HepG2 (cell line): ENCODE results near the gene HOXB2. TPM values are rescaled to one million over a fixed set of nuclear protein-coding genes. Genes with fewer than 3 reads are reported as not detected.

Experiments used
- ATAC-seq: fragments of 200-7000 bp; cut with Tn5 transposase; 3 replicates; pipeline ENCODE4 v1.9.1; 2020; ENCODE audit warnings: mild to moderate bottlenecking, moderate library complexity
- BruUV-seq: library from RNA; stranded (reverse); fragments of 400-500 nt; replicated peaks from 2 replicates; lab custom pipeline; 2021; lab: Mats Ljungman, UMichigan
- CTCF ChIA-PET: fragments of 300-600 bp; formaldehyde crosslinking; extraction: SDS; loops from one replicate; lab custom pipeline; 2021; ENCODE audit warnings: low total read pairs, inconsistent platforms, low intra/inter-chr PET ratio; lab: Yijun Ruan, JAX
- POLR2A ChIA-PET: fragments of 350-600 bp; sonication (Branson Sonifier 250); formaldehyde crosslinking; loops from one replicate; lab custom pipeline; 2020; ENCODE audit warnings: antibody characterized with exemption, inconsistent platforms; lab: Yijun Ruan, JAX
- DNase-seq: peaks from one replicate; pipeline ENCODE4 v3.0.0-alpha.2; 2015; ENCODE audit warnings: low spot score
- FAIRE-seq: peaks from 3 replicates; lab custom pipeline; 2011; peaks lifted over from hg19 to GRCh38; lab: Jason Lieb, UNC
- H2AFZ ChIP-seq: one replicate; pipeline ENCODE4 v1.6.1; 2011; ENCODE audit warnings: low read length, inconsistent platforms
- H3K27ac ChIP-seq: fragments of 300-600 bp; 3 replicates; pipeline ENCODE4 v1.8.0; 2011; ENCODE audit warnings: mixed run types, mild to moderate bottlenecking, mixed read lengths, low read length, inconsistent platforms; ENCODE audit not compliant: insufficient read depth; ENCODE audit errors: extremely low read length
- H3K27me3 ChIP-seq, 2 experiments: fragments of 200-600 bp in 1 of 2; 2 replicates in 1 of 2; 3 replicates in 1 of 2; pipeline versions ENCODE4 v1.6.0 to v1.8.0; 2011; ENCODE audit warnings: low read length in 2 of 2, mild to moderate bottlenecking in 2 of 2, moderate library complexity in 2 of 2, inconsistent platforms in 1 of 2; ENCODE audit not compliant: insufficient read depth in 2 of 2, control insufficient read depth in 1 of 2
- H3K36me3 ChIP-seq, 2 experiments: fragments of 200-600 bp in 1 of 2; replicated peaks in 1 of 2; 2 replicates in 1 of 2; 3 replicates in 1 of 2; pipeline versions ENCODE4 v1.5.1 to v1.8.0; 2011; ENCODE audit warnings: low read length in 2 of 2, inconsistent platforms in 1 of 2; ENCODE audit not compliant: insufficient read depth in 2 of 2, control insufficient read depth in 1 of 2
- H3K4me1 ChIP-seq: 2 replicates; pipeline ENCODE4 v1.5.1; 2012; ENCODE audit warnings: low read length, inconsistent platforms; ENCODE audit not compliant: insufficient read depth
- H3K4me2 ChIP-seq: 2 replicates; pipeline ENCODE4 v1.6.0; 2011; ENCODE audit warnings: low read depth, low read length, inconsistent platforms
- H3K4me3 ChIP-seq, 3 experiments: fragments of 200-600 bp in 1 of 3; sonication (generic), shearing (Covaris generic) in 1 of 3; replicated peaks in 1 of 3; 2 replicates each; pipeline ENCODE4 v1.5.1; 2011 to 2016; ENCODE audit warnings: low read length in 3 of 3, inconsistent platforms in 2 of 3, low read depth in 2 of 3, mild to moderate bottlenecking in 2 of 3, control low read depth in 1 of 3, mixed read lengths in 1 of 3; ENCODE audit not compliant: insufficient read depth in 1 of 3
- H3K79me2 ChIP-seq: one replicate; pipeline ENCODE4 v1.6.1; 2011; ENCODE audit warnings: low read length, inconsistent platforms; ENCODE audit not compliant: insufficient read depth
- H3K9ac ChIP-seq: 2 replicates; pipeline ENCODE4 v1.6.0; 2011; ENCODE audit warnings: mild to moderate bottlenecking, low read depth, low read length, inconsistent platforms; ENCODE audit not compliant: insufficient read depth
- H3K9me3 ChIP-seq: 2 replicates; pipeline ENCODE4 v1.5.1; 2012; ENCODE audit warnings: mild to moderate bottlenecking, low read length
- H4K20me1 ChIP-seq: 2 replicates; pipeline ENCODE4 v1.6.0; 2011; ENCODE audit warnings: inconsistent platforms, mild to moderate bottlenecking, low read length, moderate library complexity; ENCODE audit not compliant: insufficient read depth
- ARHGAP35 ChIP-seq: sonication (generic); formaldehyde crosslinking; IDR thresholded peaks from 2 replicates; pipeline ENCODE4 v1.9.0; 2022; ENCODE audit warnings: mild to moderate bottlenecking, inconsistent platforms, moderate library complexity, missing genetic modification reagents, borderline replicate concordance
- CENPT ChIP-seq: sonication (generic); formaldehyde crosslinking; IDR thresholded peaks from 2 replicates; pipeline ENCODE4 v1.8.0; 2022; ENCODE audit warnings: low read depth, mild to moderate bottlenecking, moderate library complexity, missing genetic modification reagents
- CSRNP2 ChIP-seq: sonication (generic); formaldehyde crosslinking; conservative IDR thresholded peaks from 2 replicates; pipeline ENCODE4 v1.8.0; 2022; ENCODE audit warnings: low read depth, missing genetic modification reagents
- HOXA3 ChIP-seq: sonication (generic); formaldehyde crosslinking; IDR thresholded peaks from 2 replicates; pipeline ENCODE4 v1.5.0; 2020; ENCODE audit warnings: missing genetic modification reagents
- HOXA5 ChIP-seq: sonication (generic); formaldehyde crosslinking; IDR thresholded peaks from 2 replicates; pipeline ENCODE4 v1.4.0; 2020; ENCODE audit warnings: missing genetic modification reagents
- KDM1A ChIP-seq: IDR thresholded peaks from 2 replicates; pipeline ENCODE4 v1.6.1; 2016; ENCODE audit warnings: missing compliant biosample characterization
- MEF2D ChIP-seq: sonication (generic); formaldehyde crosslinking; IDR thresholded peaks from 2 replicates; pipeline ENCODE4 v1.5.1; 2020; ENCODE audit warnings: mild to moderate bottlenecking, missing genetic modification reagents
- NR3C1 ChIP-seq: sonication (generic); formaldehyde crosslinking; IDR thresholded peaks from 2 replicates; pipeline ENCODE4 v1.4.0; 2020; ENCODE audit warnings: missing genetic modification reagents
- RCOR2 ChIP-seq: IDR thresholded peaks from 2 replicates; pipeline ENCODE4 v1.6.1; 2016; ENCODE audit warnings: missing biosample characterization, missing genetic modification reagents
- RFXANK ChIP-seq: IDR thresholded peaks from 2 replicates; pipeline ENCODE4 v1.6.1; 2016
- RNF2 ChIP-seq: fragments of 450-650 bp; conservative IDR thresholded peaks from 2 replicates; pipeline ENCODE4 v1.6.1; 2016; ENCODE audit warnings: low read depth
- SP4 ChIP-seq: sonication (generic); formaldehyde crosslinking; IDR thresholded peaks from 2 replicates; pipeline ENCODE4 v1.8.1; 2023; ENCODE audit warnings: mild to moderate bottlenecking, missing genetic modification reagents
- SYNCRIP ChIP-seq: fragments of 200-400 bp; formaldehyde crosslinking; IDR thresholded peaks from 2 replicates; pipeline ENCODE4 v1.6.1; 2018; ENCODE audit warnings: mild to moderate bottlenecking, low read depth, low read length; ENCODE audit not compliant: insufficient read depth
- TEF ChIP-seq: sonication (generic); formaldehyde crosslinking; IDR thresholded peaks from 2 replicates; pipeline ENCODE4 v1.5.0; 2020; ENCODE audit warnings: missing genetic modification reagents
- ZBTB7A ChIP-seq: sonication (generic); formaldehyde crosslinking; IDR thresholded peaks from 2 replicates; pipeline ENCODE4 v1.8.0; 2022; ENCODE audit warnings: mild to moderate bottlenecking, missing genetic modification reagents
- ZNF10 ChIP-seq: sonication (generic); formaldehyde crosslinking; IDR thresholded peaks from 2 replicates; pipeline ENCODE4 v1.4.0; 2020; ENCODE audit warnings: mild to moderate bottlenecking, low read depth, missing genetic modification reagents, borderline replicate concordance
- ZNF33A ChIP-seq: sonication (generic); formaldehyde crosslinking; IDR thresholded peaks from 2 replicates; pipeline ENCODE4 v1.5.1; 2020; ENCODE audit warnings: missing genetic modification reagents, mild to moderate bottlenecking, moderate library complexity, borderline replicate concordance
- ZNF383 ChIP-seq: sonication (generic); formaldehyde crosslinking; IDR thresholded peaks from 2 replicates; pipeline ENCODE4 v1.4.0; 2020; ENCODE audit warnings: missing genetic modification reagents, mild to moderate bottlenecking, borderline replicate concordance
- ZNF510 ChIP-seq: sonication (generic); formaldehyde crosslinking; IDR thresholded peaks from 2 replicates; pipeline ENCODE4 v1.4.0; 2020; ENCODE audit warnings: low read depth, mild to moderate bottlenecking, missing genetic modification reagents
- ZNF513 ChIP-seq: sonication (generic); formaldehyde crosslinking; conservative IDR thresholded peaks from 2 replicates; pipeline ENCODE4 v1.5.0; 2020; ENCODE audit warnings: missing genetic modification reagents
- ZNF556 ChIP-seq: sonication (generic); formaldehyde crosslinking; IDR thresholded peaks from 2 replicates; pipeline ENCODE4 v1.4.0; 2020; ENCODE audit warnings: mild to moderate bottlenecking, missing genetic modification reagents, borderline replicate concordance
- ZNF883 ChIP-seq: sonication (generic); formaldehyde crosslinking; IDR thresholded peaks from 2 replicates; pipeline ENCODE4 v1.5.1; 2020; ENCODE audit warnings: mild to moderate bottlenecking, missing genetic modification reagents; ENCODE audit errors: not compliant biosample characterization
- WGBS: methylation state at CpG from one replicate; pipeline ENCODE4 v1.1.6; 2017; ENCODE audit warnings: low lambda C conversion rate; 5-methylcytosine and 5-hydroxymethylcytosine counted together
- in situ Hi-C: cut with HindIII; loops from 2 replicates; pipeline ENCODE4 v1.10.0; 2017; ENCODE audit warnings: low pct_unique_long_range_greater_than_20kb; ENCODE audit not compliant: extremely low pct_ligation_motif_present
- intact Hi-C: fragments of 100-400 bp; cut with micrococcal nuclease; formaldehyde crosslinking; loops from one replicate; pipeline ENCODE4 v1.10.0; 2022; ENCODE audit not compliant: unreplicated experiment
- polyA plus RNA-seq, 8 experiments: library from polyadenylated mRNA; depleted of rRNA in 3 of 8; stranded (reverse) in 7 of 8; unstranded in 1 of 8; fragments of >200 nt; fragmentation: Illumina TruSeq in 4 of 8; extraction: Trizol in 4 of 8; gene quantifications; 2 replicates each; pipeline versions ENCODE4 v1.2.1 to v1.2.3, GENCODE V29; 2011 to 2016; ENCODE audit warnings: low read depth in 4 of 8, missing spikeins in 1 of 8, mixed read lengths in 1 of 8; ENCODE audit not compliant: insufficient read depth in 1 of 8
- total RNA-seq, 5 experiments: library from RNA; depleted of rRNA; stranded (reverse); fragments of >200 nt; fragmentation: Illumina TruSeq; extraction: Trizol; gene quantifications; 2 replicates each; pipeline ENCODE4 v1.2.3, GENCODE V29; 2016; ENCODE audit warnings: low read depth in 1 of 5

HOXB2 gene
- total and polyA plus RNA-seq, 2 of the 13 experiments (the other 11 are each of a cell fraction or from before 2014, with no cell fraction given): not detected

- TF ChIP-seq CSRNP2 (CRISPR knock-in tag): no peak
- no peak for TF ChIP-seq RCOR2 (CRISPR knock-in tag)
- TF ChIP-seq ZBTB7A: no peak
- TF ChIP-seq TEF (CRISPR knock-in tag): no peak
- no peak for TF ChIP-seq ARHGAP35
- no peak for TF ChIP-seq ZNF883
- TF ChIP-seq SP4: no peak
- no peak for TF ChIP-seq ZNF33A (CRISPR knock-in tag)
- no peak for TF ChIP-seq RFXANK (CRISPR knock-in tag)
- TF ChIP-seq CENPT (CRISPR knock-in tag): no peak
- TF ChIP-seq ZNF383 (CRISPR knock-in tag): no peak
Measured at GRCh38 chr17:48593126-48593829, 48.4 kb upstream of the HOXB2 start, which contains the start of gene HOXB5 (continued).

- H3K9ac ChIP-seq: no peak overlapping the region
- no peak overlapping the region for H3K4me3 ChIP-seq
- WGBS: 34% methylated on average over 13 of the region's 14 CpGs
- no peaks in the 10 kb centered on the region for H3K79me2 ChIP-seq
- no peak overlapping the region for H3K4me2 ChIP-seq
- H3K36me3 ChIP-seq: no peaks in the 10 kb centered on the region
- no peak for ATAC-seq
- no peaks in the 10 kb centered on the region; the same call in 1 of the 2 replicates for H4K20me1 ChIP-seq
- POLR2A ChIA-PET: no interaction called here
- in situ Hi-C loops: no loop called here
- DNase-seq: no peak
- no peak overlapping the region for H3K27ac ChIP-seq
- CTCF ChIA-PET: interaction anchor here (1.5 kb wide), 1 partner anchor 439 kb away, joined by 4 read pairs; no protein-coding TSS in a partner anchor
- H3K9me3 ChIP-seq: no peaks in the 10 kb centered on the region
- no peak for FAIRE-seq
- no peak overlapping the region for H2AFZ ChIP-seq
- H3K4me1 ChIP-seq: 0 out of 2 replicates have a peak, but pooled peaks cover 6% of the 10 kb centered on the region
- H3K27me3 ChIP-seq: peaks cover 44 to 91% of the 10 kb centered on the region in 2 experiments
- intact Hi-C loops: no loop called here
- no TSS peak for BruUV-seq
- TF ChIP-seq ZNF10 (no peak), ZNF510 (CRISPR knock-in tag) (no peak), KDM1A (CRISPR knock-in tag) (no peak), HOXA3 (CRISPR knock-in tag) (no peak), NR3C1 (CRISPR knock-in tag) (no peak), ZNF556 (no peak), SYNCRIP (no peak), MEF2D (no peak), ZNF513 (CRISPR knock-in tag) (no peak), HOXA5 (CRISPR knock-in tag) (no peak), RNF2 (no peak)
Measured at GRCh38 chr17:48592577-48592976, 47.7 kb upstream of the HOXB2 start.
